Endothelial cell (in vitro differentiated cells): Measurements from ENCODE around the gene ABHD1. TPM values are rescaled to one million over a fixed set of nuclear protein-coding genes. Genes with fewer than 3 reads are reported as not detected.

Experiments
- DNase-seq: peaks from one replicate; pipeline ENCODE4 v3.0.0; 2021; ENCODE audit warnings: low spot score
- H3K27ac Mint-ChIP-seq: one replicate; pipeline ENCODE4 v1.8.0; 2021; ENCODE audit warnings: mixed read lengths, inconsistent platforms; ENCODE audit not compliant: unreplicated experiment
- H3K27me3 Mint-ChIP-seq: one replicate; pipeline ENCODE4 v1.8.0; 2021; ENCODE audit warnings: mild to moderate bottlenecking, moderate library complexity, mixed read lengths, inconsistent platforms; ENCODE audit not compliant: unreplicated experiment
- H3K36me3 Mint-ChIP-seq: one replicate; pipeline ENCODE4 v1.8.0; 2021; ENCODE audit warnings: mild to moderate bottlenecking, low read depth, mixed read lengths, inconsistent platforms; ENCODE audit not compliant: unreplicated experiment
- H3K4me1 Mint-ChIP-seq: one replicate; pipeline ENCODE4 v1.8.0; 2021; ENCODE audit warnings: mild to moderate bottlenecking, mixed read lengths, inconsistent platforms; ENCODE audit not compliant: unreplicated experiment
- H3K4me3 Mint-ChIP-seq: one replicate; pipeline ENCODE4 v1.8.0; 2021; ENCODE audit warnings: mild to moderate bottlenecking, mixed read lengths, inconsistent platforms; ENCODE audit not compliant: unreplicated experiment
- H3K9me3 Mint-ChIP-seq: one replicate; pipeline ENCODE4 v1.8.0; 2021; ENCODE audit warnings: mixed read lengths, inconsistent platforms; ENCODE audit not compliant: unreplicated experiment
- CTCF ChIP-seq: fragments of 200-600 bp; sonication (generic); IDR thresholded peaks from one replicate; pipeline ENCODE4 v1.5.0; 2021; ENCODE audit warnings: antibody characterized with exemption; ENCODE audit not compliant: unreplicated experiment
- total RNA-seq: library from RNA; stranded (reverse); fragmentation: NEBNext Ultra II Directional; extraction: Animal tissue kit (Norgen Biotek cat#: 25700); gene quantifications from one replicate; pipeline ENCODE4 v1.2.1, GENCODE V29; 2021; ENCODE audit not compliant: unreplicated experiment

Gene ABHD1
- total RNA-seq, 1 donor from 2014 or later = 0.31 TPM

- H3K4me3 Mint-ChIP-seq = peak overlapping the region; percentile 7
- peaks cover 13% of the 10 kb centered on the region for H3K4me1 Mint-ChIP-seq
- H3K27me3 Mint-ChIP-seq = peaks cover 9% of the 10 kb centered on the region
- H3K36me3 Mint-ChIP-seq = no peaks in the 10 kb centered on the region
- no peak for DNase-seq
- TF ChIP-seq CTCF = no peak
- H3K9me3 Mint-ChIP-seq = no peaks in the 10 kb centered on the region
- H3K27ac Mint-ChIP-seq = no peak overlapping the region
These were observed 35.7 kb upstream of the ABHD1 start for GRCh38 chr2:27087823-27088410.

DNA sequence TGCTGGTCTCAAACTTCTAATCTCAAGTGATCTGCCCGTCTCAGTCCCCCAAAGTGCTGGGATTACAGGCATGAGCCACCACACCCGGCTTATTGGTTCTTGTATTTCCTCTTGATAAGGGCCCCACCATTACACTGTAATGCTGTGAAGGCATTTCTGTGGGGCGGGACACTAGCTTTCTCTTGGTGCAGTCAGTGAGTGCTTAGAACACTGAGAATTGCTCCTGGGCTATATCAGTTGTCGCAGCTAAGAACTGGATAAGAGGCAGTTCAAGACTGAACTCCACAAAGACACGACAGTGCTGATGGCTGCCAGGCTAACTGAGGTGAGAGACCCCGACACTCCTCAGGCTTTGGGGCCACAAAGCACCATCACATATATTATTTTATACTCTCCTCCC, 35.0 kb upstream of the ABHD1 start:
- Mint-ChIP-seq H3K9me3 (no peaks in the 10 kb centered on the region), H3K36me3 (no peaks in the 10 kb centered on the region), H3K4me3 (no peak overlapping the region), H3K27ac (no peak overlapping the region), H3K4me1 (peaks cover 13% of the 10 kb centered on the region), H3K27me3 (peaks cover 8% of the 10 kb centered on the region)
- DNase-seq = no peak
- no peak for TF ChIP-seq CTCF

GRCh38 chr2:27089111-27089954, 34.3 kb upstream of the ABHD1 start:
- no peak for TF ChIP-seq CTCF
- Mint-ChIP-seq H3K27me3 (peaks cover 8% of the 10 kb centered on the region), H3K36me3 (no peaks in the 10 kb centered on the region), H3K4me1 (peaks cover 13% of the 10 kb centered on the region), H3K9me3 (no peaks in the 10 kb centered on the region), H3K27ac (no peak overlapping the region), H3K4me3 (no peak overlapping the region)
- no peak for DNase-seq

GRCh38 chr2:27091746-27092695, 31.6 kb upstream of the ABHD1 start:
- Mint-ChIP-seq H3K9me3 (no peaks in the 10 kb centered on the region), H3K36me3 (no peaks in the 10 kb centered on the region), H3K4me1 (peaks cover 17% of the 10 kb centered on the region), H3K27ac (no peak overlapping the region), H3K4me3 (no peak overlapping the region), H3K27me3 (peaks cover 11% of the 10 kb centered on the region)
- TF ChIP-seq CTCF = no peak
- no peak for DNase-seq
